Body of pancreas (tissue), 4 donors: Measurements from ENCODE around the gene TSPAN14.

Experiments used
- POLR2A ChIP-seq, 3 donors: fragments of 450-650 bp; IDR thresholded peaks; one replicate each; pipeline ENCODE4 v1.6.1; 2016; ENCODE audit warnings: antibody characterized with exemption in 3 of 3, mild to moderate bottlenecking in 2 of 3
- TF ChIP-seq, protein P1 (sequence below), 7 experiments: fragments of 450-650 bp in 4 of 7; fragments of 200-600 bp in 3 of 7; sonication (generic) in 3 of 7; IDR thresholded peaks; one replicate each; pipeline ENCODE4 v1.5.1; 2016 to 2019; ENCODE audit warnings: antibody characterized with exemption in 7 of 7

DNA sequence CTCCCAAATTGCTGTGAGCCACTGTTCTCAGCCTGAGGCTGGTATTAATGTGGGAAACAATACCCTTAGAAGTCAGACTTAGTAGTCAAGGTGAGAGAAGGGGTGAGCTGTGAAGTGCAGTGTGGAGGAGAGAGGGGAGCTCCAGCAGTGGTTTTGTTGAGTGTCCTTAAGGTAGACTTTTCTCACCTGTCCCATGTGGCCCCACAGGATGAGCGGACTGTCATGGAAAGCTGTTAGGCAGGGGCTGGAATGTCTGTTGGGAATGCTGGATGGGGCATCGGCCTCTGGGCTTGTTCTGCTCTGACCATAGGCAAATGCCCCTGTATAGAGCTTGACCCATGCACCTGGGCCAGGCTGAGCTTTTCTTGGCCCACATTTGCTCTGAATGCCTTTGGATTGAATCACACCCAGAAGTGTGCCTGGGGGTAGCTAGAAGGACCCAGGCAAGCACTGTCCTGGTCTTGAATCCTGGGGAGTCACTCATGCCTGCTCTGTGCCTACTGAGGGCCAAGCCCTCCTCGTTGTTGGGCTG is 47.3 kb downstream of the TSPAN14 start:
- TF ChIP-seq, protein P1, sequence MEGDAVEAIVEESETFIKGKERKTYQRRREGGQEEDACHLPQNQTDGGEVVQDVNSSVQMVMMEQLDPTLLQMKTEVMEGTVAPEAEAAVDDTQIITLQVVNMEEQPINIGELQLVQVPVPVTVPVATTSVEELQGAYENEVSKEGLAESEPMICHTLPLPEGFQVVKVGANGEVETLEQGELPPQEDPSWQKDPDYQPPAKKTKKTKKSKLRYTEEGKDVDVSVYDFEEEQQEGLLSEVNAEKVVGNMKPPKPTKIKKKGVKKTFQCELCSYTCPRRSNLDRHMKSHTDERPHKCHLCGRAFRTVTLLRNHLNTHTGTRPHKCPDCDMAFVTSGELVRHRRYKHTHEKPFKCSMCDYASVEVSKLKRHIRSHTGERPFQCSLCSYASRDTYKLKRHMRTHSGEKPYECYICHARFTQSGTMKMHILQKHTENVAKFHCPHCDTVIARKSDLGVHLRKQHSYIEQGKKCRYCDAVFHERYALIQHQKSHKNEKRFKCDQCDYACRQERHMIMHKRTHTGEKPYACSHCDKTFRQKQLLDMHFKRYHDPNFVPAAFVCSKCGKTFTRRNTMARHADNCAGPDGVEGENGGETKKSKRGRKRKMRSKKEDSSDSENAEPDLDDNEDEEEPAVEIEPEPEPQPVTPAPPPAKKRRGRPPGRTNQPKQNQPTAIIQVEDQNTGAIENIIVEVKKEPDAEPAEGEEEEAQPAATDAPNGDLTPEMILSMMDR (IDR thresholded peaks at IDR 0.05): no peak
- TF ChIP-seq POLR2A (IDR thresholded peaks at IDR 0.05): no peak
